Measurements from ENCODE around the gene SLC9C2.
"Not testable (repeated sequence)": the region's sequence is repeated elsewhere in the genome, so short reads cannot be mapped to it uniquely, and the experiment has no call there.

The SLC9C2 gene

DNA sequence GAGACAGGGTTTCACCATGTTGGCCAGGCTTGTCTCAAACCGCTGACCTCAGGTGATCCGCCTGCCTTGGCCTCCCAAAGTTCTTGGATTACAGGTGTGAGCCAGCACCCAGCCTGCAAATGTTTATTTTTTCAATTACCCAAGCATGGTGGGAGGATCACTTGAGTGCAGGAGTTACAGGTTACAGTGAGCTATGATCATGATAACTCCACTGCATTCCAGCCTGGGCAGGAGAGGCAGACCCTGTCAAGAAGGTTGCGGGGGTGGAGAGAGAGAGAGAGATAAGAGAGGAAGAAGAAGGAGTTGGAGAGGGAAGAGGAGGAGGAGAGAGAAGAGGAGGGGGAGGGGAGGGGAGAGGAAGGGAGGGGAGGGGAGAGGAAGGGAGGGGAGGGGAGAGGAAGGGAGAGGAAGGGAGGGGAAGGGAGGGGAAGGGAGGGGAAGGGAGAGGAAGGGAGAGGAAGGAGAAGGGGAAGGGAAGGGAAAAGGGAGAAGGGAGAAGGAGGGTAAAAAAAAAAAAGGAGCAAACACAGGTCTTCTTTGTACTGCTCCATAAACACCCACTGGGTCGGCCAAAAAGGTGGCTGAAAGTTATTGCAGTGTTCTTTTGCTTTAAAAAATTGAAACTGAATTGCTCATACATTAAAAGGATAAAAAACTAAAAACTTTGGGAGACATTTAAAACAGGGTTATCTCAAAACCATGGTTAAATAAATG, 5.8 kb upstream of the SLC9C2 start:
- Mint-ChIP-seq H3K4me3 (no peak overlapping the region), H3K9me3 (no peaks in the 10 kb centered on the region), H3K4me1 (no peaks in the 10 kb centered on the region), H3K27ac (no peak overlapping the region), H3K27me3 (no peaks in the 10 kb centered on the region), H3K36me3 (peaks cover 5% of the 10 kb centered on the region)

- H3K36me3 Mint-ChIP-seq: peaks cover 2% of the 10 kb centered on the region
- no peaks in the 10 kb centered on the region for H3K4me1 Mint-ChIP-seq
- no peak overlapping the region for H3K4me3 Mint-ChIP-seq
- H3K27me3 Mint-ChIP-seq: peaks cover 2% of the 10 kb centered on the region
- H3K9me3 Mint-ChIP-seq: no peaks in the 10 kb centered on the region
- no peak overlapping the region for H3K27ac Mint-ChIP-seq
Measured at GRCh38 chr1:173601588-173601987, 1.3 kb downstream of the SLC9C2 start.

DNA sequence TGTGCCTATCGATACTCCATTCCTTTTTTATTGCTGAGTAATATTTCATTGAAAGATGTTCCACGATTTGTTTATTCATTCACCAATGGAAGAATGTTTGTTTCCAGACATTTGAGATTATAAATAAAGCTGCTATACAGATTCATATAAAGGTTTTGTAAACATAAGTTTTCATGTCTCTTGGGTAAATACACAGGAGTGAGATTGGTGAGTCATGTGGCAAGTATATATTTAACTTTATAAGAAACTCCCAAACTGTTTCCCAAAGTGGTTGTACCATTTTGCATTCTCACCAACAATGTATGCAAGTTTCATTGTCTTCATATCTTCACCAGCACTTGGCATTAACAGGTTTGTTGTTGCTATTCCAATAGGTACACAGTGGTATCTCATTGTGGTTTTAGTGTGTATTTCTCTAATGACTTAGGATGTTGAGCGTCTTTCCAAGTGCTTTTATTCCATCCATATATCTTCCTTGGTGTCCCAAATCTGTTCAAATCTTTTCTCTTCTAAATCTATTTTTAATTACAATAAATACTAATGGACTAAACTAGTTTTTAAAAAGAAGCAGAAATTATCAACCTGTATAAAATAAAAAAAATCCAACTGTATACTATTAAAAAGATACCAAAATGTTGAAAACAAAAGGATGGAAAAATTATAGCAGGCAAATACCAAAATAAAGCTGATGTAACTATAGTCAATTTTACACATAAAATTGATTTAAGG, 6.6 kb downstream of the SLC9C2 start:
- H3K36me3 Mint-ChIP-seq: no peaks in the 10 kb centered on the region
- H3K27ac Mint-ChIP-seq: no peak overlapping the region
- H3K27me3 Mint-ChIP-seq: peaks cover 4% of the 10 kb centered on the region
- H3K9me3 Mint-ChIP-seq: peaks cover 5% of the 10 kb centered on the region
- no peaks in the 10 kb centered on the region for H3K4me1 Mint-ChIP-seq
- no peak overlapping the region for H3K4me3 Mint-ChIP-seq

DNA sequence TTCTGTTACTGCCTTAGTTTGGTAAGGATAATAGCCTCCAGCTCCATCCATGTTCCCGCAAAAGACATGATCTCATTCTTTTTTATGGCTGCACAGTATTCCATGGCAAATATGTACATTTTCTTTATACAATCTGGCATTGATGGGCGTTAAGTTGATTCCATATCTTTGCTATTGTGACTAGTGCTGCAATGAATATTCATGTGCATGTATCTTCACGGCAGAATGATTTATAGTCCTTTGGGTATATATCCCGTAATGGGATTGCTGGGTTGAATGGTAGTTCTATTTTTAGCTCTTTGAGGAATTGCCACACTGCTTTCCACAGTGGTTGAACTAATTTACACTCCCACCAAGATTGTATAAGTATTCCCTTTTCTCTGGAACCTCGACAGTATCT, 11.7 kb downstream of the SLC9C2 start:
- H3K4me3 Mint-ChIP-seq, H3K27me3 Mint-ChIP-seq, H3K27ac Mint-ChIP-seq, H3K4me1 Mint-ChIP-seq, H3K9me3 Mint-ChIP-seq, H3K36me3 Mint-ChIP-seq: not testable (repeated sequence)

DNA sequence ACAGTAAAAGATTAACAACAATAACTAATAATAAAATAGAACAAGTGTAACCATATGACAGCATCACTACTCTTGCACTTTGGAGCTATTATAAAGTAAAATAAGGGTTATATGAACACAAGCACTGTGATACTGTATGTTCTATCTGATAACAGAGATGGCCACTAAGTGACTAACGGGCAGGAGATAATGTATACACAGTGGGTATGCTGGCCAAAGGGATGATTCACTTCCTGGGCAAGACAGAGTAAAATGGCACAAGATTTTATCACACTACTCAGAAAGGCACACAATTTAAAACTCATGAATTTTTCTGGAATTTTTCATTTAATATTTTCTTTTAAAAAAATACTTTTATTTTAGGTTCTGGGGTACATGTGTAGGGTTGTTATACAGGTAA, 12.3 kb downstream of the SLC9C2 start:
- no peaks in the 10 kb centered on the region for H3K9me3 Mint-ChIP-seq

GRCh38 chr1:173581383-173582079, 21.3 kb downstream of the SLC9C2 start:
- Mint-ChIP-seq H3K27me3 (no peaks in the 10 kb centered on the region), H3K9me3 (no peaks in the 10 kb centered on the region), H3K27ac (no peak overlapping the region), H3K4me3 (no peak overlapping the region), H3K36me3 (no peaks in the 10 kb centered on the region), H3K4me1 (no peaks in the 10 kb centered on the region)

More for the DNA sequence above, 12.3 kb downstream of the SLC9C2 start:
- no peaks in the 10 kb centered on the region for H3K36me3 Mint-ChIP-seq
- H3K4me3 Mint-ChIP-seq: no peak overlapping the region
- H3K4me1 Mint-ChIP-seq: no peaks in the 10 kb centered on the region
- H3K27me3 Mint-ChIP-seq: peaks cover 4% of the 10 kb centered on the region
- no peak overlapping the region for H3K27ac Mint-ChIP-seq

- Mint-ChIP-seq H3K27me3 (no peaks in the 10 kb centered on the region), H3K9me3 (no peaks in the 10 kb centered on the region), H3K27ac (no peak overlapping the region), H3K4me1 (no peaks in the 10 kb centered on the region), H3K36me3 (no peaks in the 10 kb centered on the region), H3K4me3 (no peak overlapping the region)
Measured at GRCh38 chr1:173580658-173581057, 22.2 kb downstream of the SLC9C2 start.

DNA sequence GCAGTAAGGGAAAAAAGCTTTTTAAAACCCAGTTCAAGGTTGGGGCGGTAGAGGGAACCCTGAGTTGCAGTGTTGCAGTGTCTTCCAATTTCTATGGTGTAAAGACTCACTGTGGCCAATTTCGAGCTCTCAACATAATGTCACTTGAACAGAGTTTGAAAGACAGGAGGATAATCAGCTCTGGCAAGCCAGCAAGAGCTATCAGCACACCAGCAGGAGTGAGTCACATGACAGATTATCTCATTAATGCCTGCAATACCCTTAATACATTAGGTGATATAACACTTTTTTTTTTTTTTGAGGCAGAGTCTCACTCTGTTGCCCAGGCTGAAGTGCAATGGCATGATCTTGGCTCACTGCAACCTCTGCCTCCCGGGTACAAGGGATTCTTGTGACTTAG, 22.8 kb downstream of the SLC9C2 start:
- no peaks in the 10 kb centered on the region for H3K9me3 Mint-ChIP-seq
- no peaks in the 10 kb centered on the region for H3K27me3 Mint-ChIP-seq
- H3K36me3 Mint-ChIP-seq: no peaks in the 10 kb centered on the region
- H3K27ac Mint-ChIP-seq: no peak overlapping the region
- H3K4me3 Mint-ChIP-seq: no peak overlapping the region
- no peaks in the 10 kb centered on the region for H3K4me1 Mint-ChIP-seq

DNA sequence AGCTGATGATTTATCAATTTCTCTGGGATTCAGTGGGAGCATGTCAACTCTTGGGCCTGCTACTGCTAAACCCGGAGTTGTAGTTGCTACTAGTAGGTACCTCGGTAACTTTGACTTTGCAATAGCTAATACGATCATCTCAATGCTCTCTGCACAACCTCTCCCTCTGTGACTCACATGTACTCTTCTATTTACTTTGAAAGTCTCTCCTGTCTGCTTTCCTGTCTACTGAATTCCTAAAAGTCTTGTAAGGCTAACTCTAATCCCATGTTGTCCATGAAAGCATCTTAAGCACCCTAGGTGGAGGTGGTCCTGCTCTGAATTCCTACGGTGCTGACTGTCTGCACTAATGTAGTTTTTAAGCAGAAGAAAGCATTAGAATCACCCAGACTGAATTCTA, 29.3 kb downstream of the SLC9C2 start:
- no peak overlapping the region for H3K4me3 Mint-ChIP-seq
- no peaks in the 10 kb centered on the region for H3K9me3 Mint-ChIP-seq
- no peaks in the 10 kb centered on the region for H3K4me1 Mint-ChIP-seq
- H3K27ac Mint-ChIP-seq: no peak overlapping the region
- H3K36me3 Mint-ChIP-seq: no peaks in the 10 kb centered on the region
- peaks cover 2% of the 10 kb centered on the region for H3K27me3 Mint-ChIP-seq

DNA sequence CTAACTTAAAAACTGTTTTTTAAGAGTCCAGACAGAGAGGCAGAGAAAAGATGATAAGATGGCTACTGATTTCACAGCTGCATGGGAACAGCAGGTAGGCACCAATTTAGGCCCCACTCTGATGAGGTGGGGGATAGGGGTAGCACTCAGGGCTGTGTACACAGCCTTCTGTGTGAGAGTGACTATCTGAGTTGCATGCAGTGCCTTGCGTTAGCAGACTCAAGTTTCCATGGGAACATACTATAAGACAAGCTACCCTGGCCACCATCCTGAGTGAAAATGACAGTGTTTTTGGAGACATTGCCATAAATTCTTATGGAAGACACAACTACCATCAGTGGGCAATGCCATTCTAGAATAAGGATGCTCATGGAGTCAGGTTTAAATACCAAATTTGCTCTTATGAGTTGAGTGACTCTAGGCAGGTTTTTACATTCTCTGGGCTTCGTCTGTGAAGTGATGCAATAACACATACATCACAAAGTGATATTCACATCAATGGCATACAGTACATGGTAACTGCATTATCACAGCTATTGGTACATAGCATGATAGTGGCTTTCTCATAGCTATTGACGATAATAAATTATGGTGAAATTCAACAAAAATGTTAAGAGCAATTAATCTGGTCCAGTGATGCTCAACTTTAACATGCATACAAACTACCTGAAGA, 30.5 kb downstream of the SLC9C2 start:
- Mint-ChIP-seq H3K9me3 (peaks cover 10% of the 10 kb centered on the region), H3K4me1 (no peaks in the 10 kb centered on the region), H3K4me3 (no peak overlapping the region), H3K27ac (no peak overlapping the region), H3K36me3 (no peaks in the 10 kb centered on the region), H3K27me3 (peaks cover 2% of the 10 kb centered on the region)

- H3K4me3 Mint-ChIP-seq: no peak overlapping the region
- H3K36me3 Mint-ChIP-seq: peaks cover 2% of the 10 kb centered on the region
- no peaks in the 10 kb centered on the region for H3K4me1 Mint-ChIP-seq
- H3K27me3 Mint-ChIP-seq: peaks cover 3% of the 10 kb centered on the region
- no peak overlapping the region for H3K27ac Mint-ChIP-seq
- H3K9me3 Mint-ChIP-seq: peaks cover 19% of the 10 kb centered on the region
Measured at GRCh38 chr1:173570370-173571007, 32.4 kb downstream of the SLC9C2 start.

DNA sequence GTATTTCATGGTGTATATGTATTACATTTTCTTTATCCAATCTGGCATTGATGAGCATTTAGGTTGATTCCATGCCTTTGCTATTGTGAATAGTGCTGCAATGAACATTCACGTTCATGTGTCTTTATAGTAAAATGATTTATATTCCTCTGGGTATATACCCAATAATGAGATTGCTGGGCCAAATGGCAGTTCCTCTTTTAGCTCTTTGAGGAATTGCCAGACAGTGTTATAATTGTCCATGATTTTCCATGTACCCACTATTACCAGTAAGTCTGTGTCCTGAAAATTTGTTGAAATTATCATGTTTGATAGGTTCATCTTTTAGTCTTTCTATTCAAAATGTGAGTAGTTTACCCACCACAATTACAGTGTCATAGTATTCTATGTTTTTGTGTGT, 34.4 kb downstream of the SLC9C2 start:
- H3K27ac Mint-ChIP-seq: no peak overlapping the region
- H3K4me1 Mint-ChIP-seq: no peaks in the 10 kb centered on the region
- H3K4me3 Mint-ChIP-seq: no peak overlapping the region
- H3K9me3 Mint-ChIP-seq: peaks cover 28% of the 10 kb centered on the region
- peaks cover 3% of the 10 kb centered on the region for H3K27me3 Mint-ChIP-seq
- H3K36me3 Mint-ChIP-seq: peaks cover 2% of the 10 kb centered on the region

- not testable (repeated sequence) for H3K4me1 Mint-ChIP-seq, H3K4me3 Mint-ChIP-seq, H3K27ac Mint-ChIP-seq, H3K27me3 Mint-ChIP-seq, H3K36me3 Mint-ChIP-seq
- peaks cover 28% of the 10 kb centered on the region for H3K9me3 Mint-ChIP-seq
Measured at GRCh38 chr1:173563846-173564245, 39.0 kb downstream of the SLC9C2 start.

DNA sequence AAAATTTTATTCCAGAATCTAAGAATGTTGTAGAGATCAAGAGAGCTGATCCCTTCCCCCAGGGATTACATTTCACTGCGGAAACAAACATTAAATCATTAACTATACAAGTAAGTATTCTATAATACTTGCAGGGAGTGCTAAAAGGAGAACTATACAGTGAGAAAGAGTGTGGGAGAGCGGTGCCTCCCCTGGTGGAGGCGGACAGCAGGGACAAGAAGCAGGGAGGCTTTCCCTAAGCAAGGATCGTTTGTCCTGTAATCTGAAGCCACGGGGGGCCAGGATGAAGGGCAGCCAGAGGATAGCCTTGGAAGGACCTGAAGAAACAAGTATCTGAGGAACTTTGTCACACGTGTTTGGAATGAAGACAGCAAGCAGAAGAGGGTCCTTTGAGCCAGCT, 40.1 kb downstream of the SLC9C2 start:
- Mint-ChIP-seq H3K27me3 (peaks cover 1% of the 10 kb centered on the region), H3K27ac (no peak overlapping the region), H3K36me3 (peaks cover 2% of the 10 kb centered on the region), H3K9me3 (peaks cover 22% of the 10 kb centered on the region), H3K4me3 (no peak overlapping the region), H3K4me1 (peaks cover 8% of the 10 kb centered on the region)

- H3K27me3 Mint-ChIP-seq: no peaks in the 10 kb centered on the region
- H3K27ac Mint-ChIP-seq: no peak overlapping the region
- H3K36me3 Mint-ChIP-seq: no peaks in the 10 kb centered on the region
- peaks cover 12% of the 10 kb centered on the region for H3K9me3 Mint-ChIP-seq
- H3K4me1 Mint-ChIP-seq: peaks cover 8% of the 10 kb centered on the region
- no peak overlapping the region for H3K4me3 Mint-ChIP-seq
Measured at GRCh38 chr1:173561263-173561662, 41.6 kb downstream of the SLC9C2 start.
